ENCODE data around the gene PDZD2. TPM values are rescaled to one million over a fixed set of nuclear protein-coding genes. Genes with fewer than 3 reads are reported as not detected.

The PDZD2 gene
- total and polyA plus RNA-seq, 2 donors (not counting 3 experiments of a cell fraction or from before 2014, with no cell fraction given) = 0.66 to 6.9 TPM

DNA sequence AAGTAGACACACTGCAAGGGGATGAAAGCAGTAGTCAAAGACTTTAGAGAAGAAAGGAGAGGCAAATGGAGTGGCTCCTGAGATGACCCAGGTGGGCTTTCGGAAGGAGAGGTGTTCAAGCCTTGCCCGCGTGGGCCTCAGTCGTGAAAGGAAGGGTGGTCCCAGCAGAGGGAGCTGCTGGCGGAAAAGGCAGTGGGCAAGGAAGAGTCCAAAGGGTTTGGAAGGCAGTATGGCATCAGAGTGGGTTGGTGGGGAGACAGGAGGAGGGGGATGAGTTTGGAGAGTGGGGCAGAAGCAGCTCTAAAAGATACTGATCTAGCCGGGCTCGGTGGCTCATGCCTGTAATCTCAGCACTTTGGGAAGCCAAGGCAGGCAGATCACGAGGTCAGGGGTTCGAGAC lies 369.8 kb downstream of the PDZD2 start:
- FAIRE-seq = no peak
- no TSS peak for BruUV-seq (replicated peaks)
- Histone ChIP-seq H3K27ac (ENCODE audit: insufficient read depth, low read depth, low read length) (no peak overlapping the region), H4K20me1 (replicated peaks; ENCODE audit: control insufficient read depth, extremely low read depth, insufficient read depth, low read length) (no peaks in the 10 kb centered on the region), H3K4me1 (ENCODE audit: control insufficient read depth, extremely low read depth, insufficient read depth, low read length) (no peaks in the 10 kb centered on the region), H3K36me3 (ENCODE audit: control insufficient read depth in 2 of 2, extremely low read depth in 1 of 2, insufficient read depth in 2 of 2, low read length in 2 of 2) (no peaks in the 10 kb centered on the region), H3K9me1 (replicated peaks; ENCODE audit: control insufficient read depth, extremely low read depth, insufficient read depth, low read length) (no peaks in the 10 kb centered on the region), H3K27me3 (ENCODE audit: control insufficient read depth in 2 of 2, insufficient read depth in 2 of 2, low read length in 2 of 2) (no peaks in the 10 kb centered on the region), H3K4me3 (replicated peaks in 1 of 3; ENCODE audit: insufficient read depth in 1 of 3, low read depth in 1 of 3, low read length in 3 of 3) (no peak overlapping the region), H3K79me2 (ENCODE audit: control insufficient read depth, insufficient read depth, low read length) (no peaks in the 10 kb centered on the region), H3K4me2 (ENCODE audit: insufficient read depth, low read length) (no peak overlapping the region), H2AFZ (ENCODE audit: low read depth, low read length) (no peak overlapping the region), H3K9ac (replicated peaks; ENCODE audit: extremely low read depth, insufficient read depth, low read length) (no peak overlapping the region), H3K9me3 (replicated peaks; ENCODE audit: control insufficient read depth, insufficient read depth, low read length) (no peaks in the 10 kb centered on the region)
- DNase-seq (ENCODE audit: low read depth, low spot score) = no peak
- intact Hi-C loops (cut with micrococcal nuclease) = no loop called here
- dilution Hi-C loops (cut with MboI; ENCODE audit: extremely low pct_ligation_motif_present, low sequenced_read_pairs) = no loop called here
- CTCF ChIA-PET = no interaction called here
- POLR2A ChIA-PET = no interaction called here
- TF ChIP-seq EZH2 (IDR thresholded peaks at IDR 0.05; ENCODE audit: borderline replicate concordance, low read depth, low read length, severe bottlenecking) = no peak
- TF ChIP-seq, protein P1, sequence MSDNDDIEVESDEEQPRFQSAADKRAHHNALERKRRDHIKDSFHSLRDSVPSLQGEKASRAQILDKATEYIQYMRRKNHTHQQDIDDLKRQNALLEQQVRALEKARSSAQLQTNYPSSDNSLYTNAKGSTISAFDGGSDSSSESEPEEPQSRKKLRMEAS (IDR thresholded peaks at IDR 0.05; ENCODE audit: insufficient read depth, insufficient read length) = no peak
- TF ChIP-seq POLR2A (IDR thresholded peaks at IDR 0.05; ENCODE audit: low read depth, low read length) = no peak
- TF ChIP-seq JUN (IDR thresholded peaks at IDR 0.05; ENCODE audit: borderline replicate concordance, insufficient read depth, insufficient read length, low read depth) = no peak
- TF ChIP-seq, protein P2, sequence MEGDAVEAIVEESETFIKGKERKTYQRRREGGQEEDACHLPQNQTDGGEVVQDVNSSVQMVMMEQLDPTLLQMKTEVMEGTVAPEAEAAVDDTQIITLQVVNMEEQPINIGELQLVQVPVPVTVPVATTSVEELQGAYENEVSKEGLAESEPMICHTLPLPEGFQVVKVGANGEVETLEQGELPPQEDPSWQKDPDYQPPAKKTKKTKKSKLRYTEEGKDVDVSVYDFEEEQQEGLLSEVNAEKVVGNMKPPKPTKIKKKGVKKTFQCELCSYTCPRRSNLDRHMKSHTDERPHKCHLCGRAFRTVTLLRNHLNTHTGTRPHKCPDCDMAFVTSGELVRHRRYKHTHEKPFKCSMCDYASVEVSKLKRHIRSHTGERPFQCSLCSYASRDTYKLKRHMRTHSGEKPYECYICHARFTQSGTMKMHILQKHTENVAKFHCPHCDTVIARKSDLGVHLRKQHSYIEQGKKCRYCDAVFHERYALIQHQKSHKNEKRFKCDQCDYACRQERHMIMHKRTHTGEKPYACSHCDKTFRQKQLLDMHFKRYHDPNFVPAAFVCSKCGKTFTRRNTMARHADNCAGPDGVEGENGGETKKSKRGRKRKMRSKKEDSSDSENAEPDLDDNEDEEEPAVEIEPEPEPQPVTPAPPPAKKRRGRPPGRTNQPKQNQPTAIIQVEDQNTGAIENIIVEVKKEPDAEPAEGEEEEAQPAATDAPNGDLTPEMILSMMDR (IDR thresholded peaks at IDR 0.05; ENCODE audit: extremely low read depth in 1 of 2, insufficient read depth in 1 of 2, low read depth in 1 of 2, low read length in 2 of 2) = no peak

DNA sequence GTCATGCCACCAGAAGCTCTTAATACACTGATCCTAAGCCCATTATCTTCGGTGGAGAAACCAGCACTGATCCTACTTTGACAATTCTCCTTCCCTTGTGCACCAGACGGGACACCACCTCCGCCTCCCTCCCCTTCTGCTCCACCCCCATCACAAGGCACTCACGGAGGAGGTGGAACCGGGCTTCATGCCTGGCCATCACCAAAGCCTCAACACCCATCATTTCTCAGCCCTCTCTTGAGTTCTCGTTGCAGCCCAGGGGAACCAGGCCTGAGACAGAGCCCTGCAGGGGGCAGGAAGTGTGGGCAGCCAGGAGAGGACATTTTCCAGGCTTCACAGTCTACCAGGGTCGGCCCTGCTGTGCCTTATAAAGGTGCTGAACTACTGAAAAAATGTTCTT lies 374.7 kb downstream of the PDZD2 start:
- Histone ChIP-seq H4K20me1 (replicated peaks; ENCODE audit: control insufficient read depth, extremely low read depth, insufficient read depth, low read length) (no peaks in the 10 kb centered on the region), H3K4me2 (ENCODE audit: insufficient read depth, low read length) (no peak overlapping the region), H3K9me3 (replicated peaks; ENCODE audit: control insufficient read depth, insufficient read depth, low read length) (no peaks in the 10 kb centered on the region), H3K79me2 (ENCODE audit: control insufficient read depth, insufficient read depth, low read length) (no peaks in the 10 kb centered on the region), H3K4me1 (ENCODE audit: control insufficient read depth, extremely low read depth, insufficient read depth, low read length) (no peaks in the 10 kb centered on the region), H3K9me1 (replicated peaks; ENCODE audit: control insufficient read depth, extremely low read depth, insufficient read depth, low read length) (no peaks in the 10 kb centered on the region), H2AFZ (ENCODE audit: low read depth, low read length) (no peak overlapping the region), H3K36me3 (ENCODE audit: control insufficient read depth in 2 of 2, extremely low read depth in 1 of 2, insufficient read depth in 2 of 2, low read length in 2 of 2) (no peaks in the 10 kb centered on the region), H3K4me3 (replicated peaks in 1 of 3; ENCODE audit: insufficient read depth in 1 of 3, low read depth in 1 of 3, low read length in 3 of 3) (no peak overlapping the region), H3K27ac (ENCODE audit: insufficient read depth, low read depth, low read length) (no peak overlapping the region), H3K9ac (replicated peaks; ENCODE audit: extremely low read depth, insufficient read depth, low read length) (no peak overlapping the region), H3K27me3 (ENCODE audit: control insufficient read depth in 2 of 2, insufficient read depth in 2 of 2, low read length in 2 of 2) (no peaks in the 10 kb centered on the region)
- no peak for FAIRE-seq
- no TSS peak for BruUV-seq (replicated peaks)
- CTCF ChIA-PET = no interaction called here
- DNase-seq (ENCODE audit: low read depth, low spot score) = no peak
- dilution Hi-C loops (cut with MboI; ENCODE audit: extremely low pct_ligation_motif_present, low sequenced_read_pairs) = no loop called here
- intact Hi-C loops (cut with micrococcal nuclease) = no loop called here
- POLR2A ChIA-PET = no interaction called here
- TF ChIP-seq POLR2AphosphoS5 (IDR thresholded peaks at IDR 0.05; ENCODE audit: insufficient read depth, low read depth, low read length) (no peak), EZH2 (IDR thresholded peaks at IDR 0.05; ENCODE audit: borderline replicate concordance, low read depth, low read length, severe bottlenecking) (no peak), JUN (IDR thresholded peaks at IDR 0.05; ENCODE audit: borderline replicate concordance, insufficient read depth, insufficient read length, low read depth) (no peak), FOS (IDR thresholded peaks at IDR 0.05; ENCODE audit: borderline replicate concordance, insufficient read depth, low read length) (no peak), GATA2 (IDR thresholded peaks at IDR 0.05; ENCODE audit: insufficient read depth, insufficient read length, low read depth, low read length) (no peak), POLR2A (IDR thresholded peaks at IDR 0.05; ENCODE audit: low read depth, low read length) (no peak), MYC (IDR thresholded peaks at IDR 0.05; ENCODE audit: low read depth, low read length) (no peak)
- TF ChIP-seq, protein P1 (IDR thresholded peaks at IDR 0.05; ENCODE audit: insufficient read depth, insufficient read length) = no peak
- TF ChIP-seq, protein P2 (IDR thresholded peaks at IDR 0.05; ENCODE audit: extremely low read depth in 1 of 2, insufficient read depth in 1 of 2, low read depth in 1 of 2, low read length in 2 of 2) = no peak

Measured in endothelial cell of umbilical vein (primary cell).